ENCODE results near the gene CD46.

Gene CD46

DNA sequence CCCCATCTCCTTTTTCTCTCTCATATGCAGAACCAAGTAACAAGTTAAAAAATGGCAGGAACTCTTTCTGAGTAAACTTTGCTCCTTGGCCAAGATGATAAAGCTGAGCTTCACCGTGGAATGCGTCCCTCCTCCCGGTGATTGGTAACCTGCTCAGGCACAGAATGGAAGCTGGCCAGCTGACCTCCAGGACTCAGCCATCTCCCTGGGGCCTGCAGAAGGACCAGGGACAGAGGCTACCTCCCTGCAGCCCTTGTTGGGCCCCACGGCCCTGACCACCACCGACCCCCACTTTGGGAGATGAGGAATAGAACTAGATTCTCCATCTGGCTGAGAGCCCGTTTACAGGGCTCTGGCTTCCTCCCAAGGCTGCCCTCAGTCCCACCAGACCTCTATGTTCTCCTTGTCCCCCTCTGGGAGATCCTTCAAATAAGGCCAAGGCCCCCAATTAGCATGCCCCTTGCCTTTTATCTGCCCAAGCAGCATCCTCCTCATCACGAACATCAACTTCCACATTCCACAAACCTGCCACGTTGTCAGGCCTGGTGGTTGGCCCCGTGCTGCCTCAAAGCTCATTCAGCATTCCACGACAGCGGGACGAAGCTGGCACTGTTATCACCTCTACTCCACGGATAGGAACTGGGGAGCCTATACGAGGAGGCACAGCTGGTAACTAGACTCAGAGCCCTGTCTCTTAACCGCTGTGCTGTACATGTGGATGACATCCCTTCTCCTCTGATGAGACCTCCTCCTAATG, 84.9 kb downstream of the CD46 start:
- no peaks in the 10 kb centered on the region for H3F3A ChIP-seq (ENCODE audit: control insufficient read depth, insufficient read depth)
- no peaks in the 10 kb centered on the region for H3K9me2 ChIP-seq (replicated peaks; ENCODE audit: control insufficient read depth, low read length)
- no peaks in the 10 kb centered on the region for H3K9me3 ChIP-seq (ENCODE audit: control insufficient read depth, insufficient read depth, low read length)
- TF ChIP-seq, protein P1, sequence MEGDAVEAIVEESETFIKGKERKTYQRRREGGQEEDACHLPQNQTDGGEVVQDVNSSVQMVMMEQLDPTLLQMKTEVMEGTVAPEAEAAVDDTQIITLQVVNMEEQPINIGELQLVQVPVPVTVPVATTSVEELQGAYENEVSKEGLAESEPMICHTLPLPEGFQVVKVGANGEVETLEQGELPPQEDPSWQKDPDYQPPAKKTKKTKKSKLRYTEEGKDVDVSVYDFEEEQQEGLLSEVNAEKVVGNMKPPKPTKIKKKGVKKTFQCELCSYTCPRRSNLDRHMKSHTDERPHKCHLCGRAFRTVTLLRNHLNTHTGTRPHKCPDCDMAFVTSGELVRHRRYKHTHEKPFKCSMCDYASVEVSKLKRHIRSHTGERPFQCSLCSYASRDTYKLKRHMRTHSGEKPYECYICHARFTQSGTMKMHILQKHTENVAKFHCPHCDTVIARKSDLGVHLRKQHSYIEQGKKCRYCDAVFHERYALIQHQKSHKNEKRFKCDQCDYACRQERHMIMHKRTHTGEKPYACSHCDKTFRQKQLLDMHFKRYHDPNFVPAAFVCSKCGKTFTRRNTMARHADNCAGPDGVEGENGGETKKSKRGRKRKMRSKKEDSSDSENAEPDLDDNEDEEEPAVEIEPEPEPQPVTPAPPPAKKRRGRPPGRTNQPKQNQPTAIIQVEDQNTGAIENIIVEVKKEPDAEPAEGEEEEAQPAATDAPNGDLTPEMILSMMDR (IDR thresholded peaks at IDR 0.05; ENCODE audit: low read depth, low read length, poor library complexity, severe bottlenecking) = no peak
- TF ChIP-seq EZH2phosphoT487 (IDR thresholded peaks at IDR 0.05; ENCODE audit: borderline replicate concordance, low read length) = no peak
- no peak overlapping the region for H3K4me3 ChIP-seq (ENCODE audit: low read length)
- H4K20me1 ChIP-seq (ENCODE audit: control insufficient read depth, insufficient read depth, low read depth, low read length) = no peaks in the 10 kb centered on the region
- no peaks in the 10 kb centered on the region for H3K27me3 ChIP-seq (ENCODE audit: control insufficient read depth, low read length)
- H3K4me2 ChIP-seq (ENCODE audit: low read length) = no peak overlapping the region
- no peaks in the 10 kb centered on the region for H3K79me2 ChIP-seq (ENCODE audit: control insufficient read depth, low read length)
- no peaks in the 10 kb centered on the region for H3K36me3 ChIP-seq (ENCODE audit: control insufficient read depth, low read length)
- H3K4me1 ChIP-seq (ENCODE audit: control insufficient read depth, low read length) = no peaks in the 10 kb centered on the region
- no peak overlapping the region for H3K27ac ChIP-seq (ENCODE audit: low read depth, low read length)

DNA sequence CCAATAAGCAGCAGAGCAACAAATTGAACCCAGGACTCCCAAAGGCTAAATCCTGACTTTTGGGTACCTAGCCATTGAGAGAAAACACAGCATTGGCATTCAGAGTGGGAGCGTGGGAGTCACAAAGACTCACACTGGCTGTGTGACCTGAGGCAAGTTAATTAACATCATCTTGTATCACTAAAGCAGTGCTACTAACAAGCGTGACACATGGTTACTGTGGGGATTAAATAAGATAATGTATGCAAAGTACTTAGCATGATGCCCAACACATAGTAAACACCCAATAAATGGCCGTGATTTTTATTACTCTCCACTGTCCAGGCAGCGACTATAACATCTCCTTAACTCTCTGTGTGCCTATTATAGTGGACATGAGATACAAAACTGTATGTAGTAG, 85.8 kb downstream of the CD46 start:
- H3K9me3 ChIP-seq (ENCODE audit: control insufficient read depth, insufficient read depth, low read length) = no peaks in the 10 kb centered on the region
- no peak overlapping the region for H3K4me3 ChIP-seq (ENCODE audit: low read length)
- H3K4me2 ChIP-seq (ENCODE audit: low read length) = no peak overlapping the region
- H3K36me3 ChIP-seq (ENCODE audit: control insufficient read depth, low read length) = no peaks in the 10 kb centered on the region
- no peaks in the 10 kb centered on the region for H3K79me2 ChIP-seq (ENCODE audit: control insufficient read depth, low read length)
- no peak for TF ChIP-seq EZH2phosphoT487 (IDR thresholded peaks at IDR 0.05; ENCODE audit: borderline replicate concordance, low read length)
- TF ChIP-seq, protein P1 (IDR thresholded peaks at IDR 0.05; ENCODE audit: low read depth, low read length, poor library complexity, severe bottlenecking) = no peak
- H3K27me3 ChIP-seq (ENCODE audit: control insufficient read depth, low read length) = no peaks in the 10 kb centered on the region
- no peaks in the 10 kb centered on the region for H3K4me1 ChIP-seq (ENCODE audit: control insufficient read depth, low read length)
- H4K20me1 ChIP-seq (ENCODE audit: control insufficient read depth, insufficient read depth, low read depth, low read length) = no peaks in the 10 kb centered on the region
- no peaks in the 10 kb centered on the region for H3F3A ChIP-seq (ENCODE audit: control insufficient read depth, insufficient read depth)
- no peak overlapping the region for H3K27ac ChIP-seq (ENCODE audit: low read depth, low read length)
- H3K9me2 ChIP-seq (replicated peaks; ENCODE audit: control insufficient read depth, low read length) = no peaks in the 10 kb centered on the region

DNA sequence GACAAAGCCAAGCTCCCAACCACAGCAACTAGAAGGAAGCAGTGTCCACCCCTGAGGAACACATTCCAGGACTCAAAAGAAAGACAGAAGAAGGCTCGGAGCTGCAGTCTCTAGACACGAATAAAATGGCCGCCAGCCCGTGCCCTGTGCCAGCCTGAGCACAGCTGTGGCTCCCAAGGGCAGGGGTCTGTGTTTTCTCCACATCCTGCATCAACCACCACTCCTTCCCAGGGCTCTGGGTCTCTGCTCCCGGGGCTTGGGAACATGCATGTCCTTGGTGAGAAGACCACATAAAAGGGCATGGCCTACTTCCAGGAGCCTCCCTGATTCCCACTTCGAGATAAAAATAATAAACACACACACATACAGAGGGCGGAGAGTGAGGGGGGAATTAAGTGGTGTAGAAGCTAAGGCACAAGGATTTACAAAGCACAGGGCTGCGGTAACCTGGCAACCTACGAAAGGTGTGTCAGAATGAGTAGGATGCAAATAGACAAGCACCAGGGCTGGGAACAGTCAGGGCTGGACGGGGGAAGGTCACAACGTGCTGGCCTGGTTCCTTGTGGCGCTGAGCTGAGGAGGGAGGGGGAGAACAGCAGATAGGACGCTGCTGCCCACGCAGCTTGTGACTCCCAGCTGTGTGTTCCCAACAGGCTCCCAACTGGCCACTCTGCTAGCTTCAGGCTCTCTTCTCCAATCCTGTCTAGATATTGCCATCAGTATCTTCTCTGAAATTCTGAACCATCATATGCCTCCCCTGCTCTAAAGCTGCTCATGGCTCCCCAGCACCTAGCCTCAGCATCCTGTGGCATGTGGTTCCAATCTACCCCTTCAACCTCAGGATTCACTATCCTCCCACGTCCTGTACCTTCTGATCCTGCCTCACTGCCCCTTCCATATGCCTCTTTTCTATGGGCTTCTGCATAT, 86.6 kb downstream of the CD46 start:
- no peaks in the 10 kb centered on the region for H3K36me3 ChIP-seq (ENCODE audit: control insufficient read depth, low read length)
- H3K9me3 ChIP-seq (ENCODE audit: control insufficient read depth, insufficient read depth, low read length) = no peaks in the 10 kb centered on the region
- H3K4me1 ChIP-seq (ENCODE audit: control insufficient read depth, low read length) = no peaks in the 10 kb centered on the region
- H3F3A ChIP-seq (ENCODE audit: control insufficient read depth, insufficient read depth) = no peaks in the 10 kb centered on the region
- no peak overlapping the region for H3K27ac ChIP-seq (ENCODE audit: low read depth, low read length)
- no peak overlapping the region for H3K4me3 ChIP-seq (ENCODE audit: low read length)
- no peak overlapping the region for H3K4me2 ChIP-seq (ENCODE audit: low read length)
- H4K20me1 ChIP-seq (ENCODE audit: control insufficient read depth, insufficient read depth, low read depth, low read length) = no peaks in the 10 kb centered on the region
- TF ChIP-seq, protein P1 (IDR thresholded peaks at IDR 0.05; ENCODE audit: low read depth, low read length, poor library complexity, severe bottlenecking) = no peak
- TF ChIP-seq EZH2phosphoT487 (IDR thresholded peaks at IDR 0.05; ENCODE audit: borderline replicate concordance, low read length) = no peak
- H3K27me3 ChIP-seq (ENCODE audit: control insufficient read depth, low read length) = no peaks in the 10 kb centered on the region
- no peaks in the 10 kb centered on the region for H3K79me2 ChIP-seq (ENCODE audit: control insufficient read depth, low read length)
- H3K9me2 ChIP-seq (replicated peaks; ENCODE audit: control insufficient read depth, low read length) = no peaks in the 10 kb centered on the region

Measured in DOHH2 (cell line).